GM12864 (cell line): ENCODE results near the gene SLC1A7.

Experiments
- DNase-seq: peaks from one replicate; pipeline ENCODE4 v3.0.0-alpha.2; 2011; ENCODE audit warnings: low read depth
- H3K4me3 ChIP-seq: 2 replicates; pipeline ENCODE4 v1.5.1; 2011; ENCODE audit warnings: mild to moderate bottlenecking, low read depth, low read length, control low read depth
- CTCF ChIP-seq: IDR thresholded peaks from 2 replicates; pipeline ENCODE4 v1.5.1; 2011; ENCODE audit warnings: low read depth, mild to moderate bottlenecking, moderate library complexity, low read length, control low read depth, inconsistent platforms; ENCODE audit errors: missing control alignments

The SLC1A7 gene

DNA sequence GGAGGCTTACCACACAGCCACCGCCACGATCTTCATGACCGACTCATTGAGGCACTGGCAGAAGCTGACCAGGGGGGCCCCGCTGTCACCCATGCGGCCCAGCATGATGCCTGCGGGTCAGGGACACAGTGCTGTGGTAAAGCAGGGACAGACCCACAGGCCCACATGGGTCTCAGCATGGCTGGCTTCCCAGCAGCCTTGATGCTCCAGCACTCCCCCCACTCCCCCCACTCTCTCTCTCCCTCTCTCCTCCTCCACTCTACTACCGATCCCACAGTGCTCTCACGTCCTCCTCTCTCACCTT lies 49.0 kb downstream of the SLC1A7 start:
- no peak overlapping the region for H3K4me3 ChIP-seq
- no peak for TF ChIP-seq CTCF
- DNase-seq, result no peak

- DNase-seq, result no peak
- no peak overlapping the region for H3K4me3 ChIP-seq
- TF ChIP-seq CTCF, result no peak
These were observed 49.6 kb downstream of the SLC1A7 start for GRCh38 chr1:53092659-53093450.

- no peak overlapping the region for H3K4me3 ChIP-seq
- TF ChIP-seq CTCF, result no peak
- DNase-seq, result no peak
These were observed 50.4 kb downstream of the SLC1A7 start for GRCh38 chr1:53091841-53092645.

- DNase-seq, result no peak
- H3K4me3 ChIP-seq, result no peak overlapping the region
- TF ChIP-seq CTCF, result no peak
These were observed 52.0 kb downstream of the SLC1A7 start for GRCh38 chr1:53090227-53091147.

GRCh38 chr1:53089478-53090226 lies 52.8 kb downstream of the SLC1A7 start:
- H3K4me3 ChIP-seq, result no peak overlapping the region
- no peak for DNase-seq
- no peak for TF ChIP-seq CTCF

DNA sequence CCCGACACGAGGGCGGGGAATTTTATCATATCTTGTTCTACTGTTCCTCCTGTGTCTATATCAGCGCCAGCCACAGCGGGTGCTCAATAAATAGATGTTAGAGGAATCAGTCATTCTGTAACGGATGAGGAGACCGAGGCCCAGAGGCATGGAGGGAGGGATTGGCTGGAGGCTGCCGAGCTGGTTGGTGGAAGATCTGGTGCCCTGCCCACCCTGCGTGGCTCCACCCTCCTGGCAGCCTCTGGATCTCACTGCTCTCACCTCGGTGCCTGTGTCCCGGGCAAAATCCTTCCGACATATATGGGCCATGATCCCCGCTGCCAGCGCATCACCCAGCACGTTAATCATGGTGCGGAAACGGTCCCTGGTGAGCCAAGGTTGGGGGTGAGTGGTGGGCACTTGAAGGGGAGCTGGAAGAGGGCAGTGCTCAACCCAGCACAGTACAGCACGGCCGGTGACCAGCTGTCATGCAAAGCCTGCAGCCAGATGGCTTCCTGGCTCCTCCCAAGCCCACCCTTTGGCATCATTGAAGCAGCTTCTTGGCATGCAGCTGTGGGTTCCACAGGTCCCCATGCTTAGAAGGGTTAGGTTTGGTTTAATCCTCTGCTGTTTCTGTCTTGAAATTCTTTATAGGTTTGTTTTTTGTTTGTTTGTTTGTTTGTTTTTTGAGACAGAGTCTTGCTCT lies 53.7 kb downstream of the SLC1A7 start:
- no peak for DNase-seq
- no peak for TF ChIP-seq CTCF
- no peak overlapping the region for H3K4me3 ChIP-seq
